Hematopoietic multipotent progenitor cell treated with erythropoietin and hydrocortisone succinate and interleukin-3 and kit ligand, for 17 days (in vitro differentiated cells): ENCODE results near the gene PLEKHA6.

Experiments used
- DNase-seq: peaks from one replicate; pipeline ENCODE4 v3.0.0-alpha.2; 2015; ENCODE audit warnings: low spot score

PLEKHA6 gene

DNA sequence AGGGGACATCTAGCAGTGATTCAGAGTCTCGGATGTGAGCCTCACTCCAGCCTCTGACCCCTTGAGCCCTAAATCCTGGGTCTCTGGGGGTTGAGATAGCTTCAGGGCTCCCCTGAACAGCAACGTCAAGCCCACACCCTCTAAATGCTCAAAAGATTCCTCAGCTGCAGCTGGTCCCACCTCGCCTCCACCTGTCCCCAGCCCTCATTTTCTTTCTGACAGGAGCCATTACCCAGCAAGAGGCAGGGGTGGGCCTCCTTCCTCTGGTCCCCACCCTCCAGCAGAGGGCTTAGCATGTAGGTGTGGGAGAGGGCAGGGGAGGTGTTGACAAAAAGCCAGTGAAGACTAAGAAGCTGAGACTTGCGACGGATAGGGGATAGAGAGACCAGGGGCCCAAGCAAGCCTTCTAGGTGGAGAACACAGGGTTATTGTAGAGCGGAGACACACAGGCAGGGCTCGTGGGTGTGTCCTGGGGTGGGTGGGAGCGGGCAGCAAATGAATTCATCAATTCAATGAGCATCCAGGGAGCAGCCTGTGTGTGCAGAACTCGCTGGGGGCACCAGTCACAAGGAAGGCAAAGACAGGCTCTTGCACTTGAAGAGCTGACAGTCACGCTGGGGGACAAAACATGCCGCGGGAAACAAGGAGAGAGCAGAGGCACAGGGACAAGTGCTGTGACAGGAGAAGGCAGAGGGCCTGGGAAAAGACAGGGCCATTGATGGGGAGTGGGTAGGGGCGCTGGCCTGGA, 97.0 kb downstream of the PLEKHA6 start:
- no peak for DNase-seq

GRCh38 chr1:204261746-204262505, 97.8 kb downstream of the PLEKHA6 start:
- DNase-seq: no peak

GRCh38 chr1:204261266-204261665, 98.5 kb downstream of the PLEKHA6 start:
- no peak for DNase-seq

DNA sequence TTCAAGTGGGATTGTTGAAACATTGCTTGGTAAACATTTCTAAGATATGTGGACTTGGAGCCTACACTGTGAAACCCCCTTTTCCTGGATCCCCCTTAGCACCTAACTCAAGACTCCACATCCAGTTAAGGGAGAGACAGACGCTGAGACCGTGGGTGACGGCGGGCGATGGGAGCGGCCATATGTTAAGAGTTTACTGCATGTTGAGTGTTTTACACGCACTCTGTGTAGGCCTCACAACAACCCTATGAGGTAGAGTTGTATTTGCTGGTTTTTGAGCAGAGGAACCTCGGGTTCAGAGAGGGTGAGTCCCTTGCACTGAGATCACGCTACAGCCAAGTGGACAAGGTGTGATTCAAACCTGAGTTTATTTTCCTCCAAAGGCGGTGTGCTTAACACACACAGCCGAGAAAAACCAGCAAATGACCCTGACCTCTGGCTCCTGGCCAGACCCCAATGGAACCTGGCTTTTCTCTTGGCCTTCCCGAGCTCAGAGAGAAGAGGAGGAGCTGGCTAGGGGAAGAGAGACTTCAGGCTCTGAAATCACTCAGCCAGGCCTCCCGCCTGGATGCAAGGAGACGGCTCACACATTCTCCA, 99.0 kb downstream of the PLEKHA6 start:
- DNase-seq: no peak

DNA sequence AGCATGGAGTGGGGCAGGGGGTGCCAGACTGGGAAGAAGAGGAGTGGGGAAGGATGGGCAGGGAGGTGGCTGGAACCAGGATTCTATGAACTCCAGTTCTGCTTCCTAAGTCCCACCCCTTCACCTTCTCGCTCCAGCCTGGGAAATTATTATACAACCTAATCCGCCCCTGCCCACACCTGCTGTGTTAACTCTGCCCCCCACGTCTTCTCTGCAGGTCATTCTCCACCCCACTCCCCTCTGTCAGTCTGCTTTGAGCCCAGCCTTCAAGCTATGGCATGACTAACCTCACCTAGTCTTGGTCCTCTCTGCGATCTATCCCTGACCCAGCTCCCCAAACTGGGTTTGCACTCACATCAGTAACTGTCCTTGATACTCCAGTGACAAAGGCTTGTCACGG, 99.9 kb downstream of the PLEKHA6 start:
- DNase-seq: no peak

DNA sequence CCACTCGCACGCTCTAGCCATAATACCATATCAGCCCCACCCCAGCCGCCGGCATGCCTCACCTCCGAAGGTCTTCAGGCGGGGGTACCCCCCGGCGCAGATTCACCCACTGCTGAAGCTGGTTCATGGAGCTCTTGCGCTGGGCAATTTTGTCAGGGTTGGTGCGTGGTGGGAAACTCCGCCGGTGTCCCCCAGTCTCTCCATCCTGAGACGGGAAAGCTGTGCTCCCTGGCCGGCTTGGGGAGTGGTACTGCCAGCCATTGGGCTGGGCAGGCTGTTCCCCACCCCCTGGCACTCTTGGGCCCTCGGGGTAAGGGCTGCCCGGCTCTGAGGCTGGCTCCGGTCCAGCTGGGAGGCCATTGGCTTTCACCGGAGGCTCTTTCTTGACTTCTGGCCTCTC, 100.5 kb downstream of the PLEKHA6 start:
- no peak for DNase-seq

GRCh38 chr1:204258213-204259115, 101.3 kb downstream of the PLEKHA6 start:
- DNase-seq: no peak

GRCh38 chr1:204257446-204257845, 102.3 kb downstream of the PLEKHA6 start:
- DNase-seq: no peak

DNA sequence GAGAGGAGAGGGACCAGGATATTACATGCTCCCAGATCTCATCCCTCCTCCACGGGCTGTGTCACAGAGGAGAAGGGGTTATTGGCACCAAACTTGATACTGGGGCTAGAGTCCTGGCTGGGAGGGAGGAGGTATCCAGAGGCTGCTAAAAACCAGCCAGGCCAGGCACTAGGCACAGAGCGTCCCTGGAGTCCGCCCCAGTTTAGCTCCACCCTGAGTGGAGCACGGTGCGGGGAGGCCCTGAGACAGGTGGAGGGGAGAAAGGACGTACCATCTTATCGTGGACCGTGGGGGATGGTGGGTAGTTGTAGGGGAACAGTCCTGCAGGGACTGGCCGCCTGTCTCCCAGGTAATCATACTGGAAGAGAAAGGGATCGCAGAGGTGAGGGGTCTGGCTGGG, 103.2 kb downstream of the PLEKHA6 start:
- no peak for DNase-seq

DNA sequence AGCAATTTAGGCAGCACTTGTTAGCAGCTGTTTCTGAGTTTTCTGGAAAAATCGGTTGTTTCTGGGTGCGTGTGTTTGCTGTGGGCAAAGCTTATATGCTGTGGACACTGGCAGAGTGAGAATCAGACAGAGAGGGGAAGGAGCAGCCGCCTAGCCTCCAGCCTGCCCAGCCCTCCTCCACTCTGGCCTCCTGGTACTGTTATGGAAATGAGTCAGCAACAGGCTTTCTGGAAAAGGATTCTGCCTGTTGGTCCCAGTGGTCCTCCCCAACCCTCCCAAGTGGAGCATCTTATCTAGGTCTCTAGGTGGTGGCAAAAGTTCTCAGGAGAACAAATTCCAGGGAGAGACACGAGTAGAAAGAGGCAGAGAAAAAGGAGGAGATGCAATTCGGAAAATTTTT, 103.8 kb downstream of the PLEKHA6 start:
- DNase-seq: no peak

DNA sequence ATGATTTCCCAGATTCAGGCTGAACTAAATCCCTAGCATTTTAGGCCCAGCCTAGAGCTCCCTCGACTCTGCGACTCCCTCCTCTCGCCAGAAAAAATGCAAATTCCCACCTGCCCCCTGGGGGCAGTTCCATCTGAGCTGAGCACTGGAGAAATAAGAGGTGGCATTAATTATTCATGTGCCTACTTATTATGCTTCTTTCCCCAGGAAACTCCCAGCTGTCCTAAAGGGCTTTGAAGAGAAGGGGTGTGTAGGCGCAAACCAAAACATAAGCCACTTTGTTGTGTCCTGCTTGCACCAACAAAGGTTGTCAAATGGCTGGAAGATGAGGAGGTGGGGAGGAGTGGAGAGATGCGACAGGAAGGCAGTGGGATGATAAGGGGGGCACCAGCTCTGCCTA, 104.5 kb downstream of the PLEKHA6 start:
- DNase-seq: no peak

GRCh38 chr1:204254031-204254661, 105.6 kb downstream of the PLEKHA6 start:
- no peak for DNase-seq

- DNase-seq: no peak
Observed at GRCh38 chr1:204251926-204252689, 107.6 kb downstream of the PLEKHA6 start.

DNA sequence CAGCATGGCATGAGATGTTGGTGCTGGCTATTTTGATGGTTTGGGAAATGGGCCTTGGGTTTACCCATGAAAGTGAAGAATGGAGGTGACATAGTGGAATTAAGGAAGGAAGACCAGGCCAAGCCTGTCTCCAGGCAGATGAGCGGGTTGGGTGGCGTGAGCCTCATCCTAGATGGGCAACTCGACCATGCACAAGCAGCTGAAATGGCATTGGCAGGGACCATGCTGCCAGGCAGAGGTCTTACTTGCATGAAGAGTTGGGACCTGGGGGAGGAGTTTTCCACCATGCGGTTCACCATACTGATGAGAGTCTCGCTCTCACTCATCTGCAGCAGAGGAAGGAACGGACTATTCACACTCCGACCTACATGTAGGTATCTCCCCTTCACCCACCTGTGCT, 108.4 kb downstream of the PLEKHA6 start:
- DNase-seq: no peak

- DNase-seq: no peak
Observed at GRCh38 chr1:204250428-204251030, 109.2 kb downstream of the PLEKHA6 start.

GRCh38 chr1:204249736-204250427, 109.8 kb downstream of the PLEKHA6 start:
- DNase-seq: no peak

DNA sequence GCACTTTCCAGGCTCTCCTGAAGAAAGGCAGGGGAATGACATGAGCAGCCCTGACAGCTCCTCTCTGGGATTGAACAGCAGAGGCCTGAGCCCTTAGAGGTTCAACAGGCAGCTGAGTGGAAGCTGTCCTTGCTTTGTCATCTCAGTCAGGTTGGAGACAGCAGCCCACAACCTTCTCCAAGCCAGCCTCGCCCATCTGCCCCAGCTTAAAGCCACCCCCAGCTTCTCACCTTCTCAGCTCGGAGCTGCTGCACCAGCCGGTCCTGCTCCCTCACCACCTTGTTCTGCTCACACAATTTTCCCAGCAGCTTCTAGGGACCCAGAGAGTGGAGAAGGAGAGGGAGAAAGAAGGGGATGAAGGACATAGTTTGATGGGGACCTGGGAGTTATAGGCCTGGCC, 110.8 kb downstream of the PLEKHA6 start:
- DNase-seq: no peak

DNA sequence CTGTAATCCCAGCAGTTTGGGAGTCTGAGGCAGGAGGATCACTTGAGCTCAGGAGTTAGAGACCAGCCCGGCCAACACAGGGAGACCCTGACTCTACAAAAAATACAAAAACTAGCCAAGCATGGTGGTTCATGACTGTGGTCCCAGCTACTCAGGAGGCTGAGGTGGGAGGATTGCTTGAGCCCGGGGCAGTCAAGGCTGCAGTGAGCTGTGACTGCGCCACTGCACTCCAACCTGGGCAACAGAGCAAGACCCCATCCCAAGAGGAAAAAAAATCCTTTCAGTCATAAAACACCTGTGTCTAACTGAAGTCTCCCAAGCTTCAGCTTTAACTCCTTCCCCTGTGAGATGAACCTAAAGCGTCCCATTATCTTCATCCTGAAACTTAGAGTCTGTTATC, 112.9 kb downstream of the PLEKHA6 start:
- no peak for DNase-seq

GRCh38 chr1:204242920-204243319, 116.8 kb downstream of the PLEKHA6 start:
- no peak for DNase-seq

GRCh38 chr1:204241914-204242313, 117.8 kb downstream of the PLEKHA6 start:
- DNase-seq: no peak
